ENCODE measurements around the gene ELFN1. TPM values are rescaled to one million over a fixed set of nuclear protein-coding genes. Genes with fewer than 3 reads are reported as not detected.

Gene ELFN1
- polyA plus RNA-seq, 3 donors: 0.58 to 5.5 (median 0.67) TPM

- WGBS, 3 donors: 54 to 86% (median 83%) methylated on average over 19 to 21 of the region's 21 CpGs
These were observed 29.5 kb upstream of the ELFN1 start for GRCh38 chr7:1640376-1641172.

GRCh38 chr7:1641173-1641572, 28.9 kb upstream of the ELFN1 start:
- 68 to 86% (median 80%) methylated on average over 11 of the region's 11 CpGs for WGBS, 3 donors
- H3K27ac ChIP-seq (ENCODE audit: low read depth, low read length): no peak overlapping the region

More at GRCh38 chr7:1640376-1641172, 29.5 kb upstream of the ELFN1 start:
- H3K27ac ChIP-seq (ENCODE audit: low read depth, low read length): no peak overlapping the region

GRCh38 chr7:1641661-1642260, 28.3 kb upstream of the ELFN1 start:
- no peak overlapping the region for H3K27ac ChIP-seq (ENCODE audit: low read depth, low read length)
- 68 to 81% (median 79%) methylated on average over 15 to 16 of the region's 16 CpGs for WGBS, 3 donors

GRCh38 chr7:1642291-1642731, 27.8 kb upstream of the ELFN1 start:
- no peak overlapping the region for H3K27ac ChIP-seq (ENCODE audit: low read depth, low read length)
- WGBS, 3 donors: 27 to 40% (median 36%) methylated on average over 11 to 13 of the region's 14 CpGs

GRCh38 chr7:1643270-1644092, 26.6 kb upstream of the ELFN1 start:
- WGBS, 3 donors: 80 to 92% (median 90%) methylated on average over 11 of the region's 11 CpGs
- H3K27ac ChIP-seq (ENCODE audit: low read depth, low read length): no peak overlapping the region

- 80 to 85% (median 81%) methylated on average over 23 of the region's 23 CpGs for WGBS, 3 donors
- H3K27ac ChIP-seq (ENCODE audit: low read depth, low read length): no peak overlapping the region
These were observed 25.6 kb upstream of the ELFN1 start for GRCh38 chr7:1644341-1645070.

- no peak overlapping the region for H3K27ac ChIP-seq (ENCODE audit: low read depth, low read length)
- 75 to 88% (median 85%) methylated on average over 11 of the region's 11 CpGs for WGBS, 3 donors
These were observed 25.0 kb upstream of the ELFN1 start for GRCh38 chr7:1645071-1645409.

- no peak overlapping the region for H3K27ac ChIP-seq (ENCODE audit: low read depth, low read length)
- WGBS, 3 donors: 89 to 91% (median 90%) methylated on average over 13 of the region's 13 CpGs
These were observed 24.6 kb upstream of the ELFN1 start for GRCh38 chr7:1645476-1645875.

GRCh38 chr7:1646391-1646790, 23.7 kb upstream of the ELFN1 start:
- 64 to 84% (median 81%) methylated on average over 8 of the region's 8 CpGs for WGBS, 3 donors
- H3K27ac ChIP-seq (ENCODE audit: low read depth, low read length): no peak overlapping the region

GRCh38 chr7:1646957-1647891, 22.9 kb upstream of the ELFN1 start:
- 53 to 60% (median 59%) methylated on average over 48 of the region's 48 CpGs for WGBS, 3 donors
- H3K27ac ChIP-seq (ENCODE audit: low read depth, low read length): no peak overlapping the region

GRCh38 chr7:1647961-1648672, 22.0 kb upstream of the ELFN1 start:
- WGBS, 3 donors: 29 to 52% (median 51%) methylated on average over 31 of the region's 31 CpGs
- no peak overlapping the region for H3K27ac ChIP-seq (ENCODE audit: low read depth, low read length)

- no peak overlapping the region for H3K27ac ChIP-seq (ENCODE audit: low read depth, low read length)
- 93 to 94% (median 93%) methylated on average over 9 of the region's 9 CpGs for WGBS, 3 donors
These were observed 20.2 kb upstream of the ELFN1 start for GRCh38 chr7:1649751-1650326.

- no peak overlapping the region for H3K27ac ChIP-seq (ENCODE audit: low read depth, low read length)
- WGBS, 3 donors: 66 to 83% (median 72%) methylated on average over 23 of the region's 23 CpGs
These were observed 19.6 kb upstream of the ELFN1 start for GRCh38 chr7:1650363-1651030.

GRCh38 chr7:1651031-1651446, 19.0 kb upstream of the ELFN1 start:
- no peak overlapping the region for H3K27ac ChIP-seq (ENCODE audit: low read depth, low read length)
- WGBS, 3 donors: 62 to 86% (median 81%) methylated on average over 13 of the region's 13 CpGs

GRCh38 chr7:1651891-1652290, 18.2 kb upstream of the ELFN1 start:
- 82 to 86% (median 85%) methylated on average over 6 of the region's 6 CpGs for WGBS, 3 donors
- no peak overlapping the region for H3K27ac ChIP-seq (ENCODE audit: low read depth, low read length)

GRCh38 chr7:1653500-1653899, 16.6 kb upstream of the ELFN1 start:
- no peak overlapping the region for H3K27ac ChIP-seq (ENCODE audit: low read depth, low read length)
- 88 to 96% (median 95%) methylated on average over 4 of the region's 4 CpGs for WGBS, 3 donors

Data from adipose tissue (tissue), 3 donors.